Liver (tissue), 2 donors: ENCODE data around the gene YIPF2.

ENCODE experiments used
- ZBTB33 ChIP-seq: IDR thresholded peaks from 2 replicates; pipeline ENCODE4 v1.6.1; 2016; ENCODE audit warnings: antibody characterized with exemption
- TF ChIP-seq, protein P1 (sequence below): fragments of 150-350 bp; IDR thresholded peaks from 2 replicates; pipeline ENCODE4 v1.5.1; 2017; ENCODE audit warnings: improper control_type of control experiment, low read depth, low read length; ENCODE audit not compliant: missing input control
- donor health status: healthy.

- no peak for TF ChIP-seq ZBTB33
- TF ChIP-seq, protein P1, sequence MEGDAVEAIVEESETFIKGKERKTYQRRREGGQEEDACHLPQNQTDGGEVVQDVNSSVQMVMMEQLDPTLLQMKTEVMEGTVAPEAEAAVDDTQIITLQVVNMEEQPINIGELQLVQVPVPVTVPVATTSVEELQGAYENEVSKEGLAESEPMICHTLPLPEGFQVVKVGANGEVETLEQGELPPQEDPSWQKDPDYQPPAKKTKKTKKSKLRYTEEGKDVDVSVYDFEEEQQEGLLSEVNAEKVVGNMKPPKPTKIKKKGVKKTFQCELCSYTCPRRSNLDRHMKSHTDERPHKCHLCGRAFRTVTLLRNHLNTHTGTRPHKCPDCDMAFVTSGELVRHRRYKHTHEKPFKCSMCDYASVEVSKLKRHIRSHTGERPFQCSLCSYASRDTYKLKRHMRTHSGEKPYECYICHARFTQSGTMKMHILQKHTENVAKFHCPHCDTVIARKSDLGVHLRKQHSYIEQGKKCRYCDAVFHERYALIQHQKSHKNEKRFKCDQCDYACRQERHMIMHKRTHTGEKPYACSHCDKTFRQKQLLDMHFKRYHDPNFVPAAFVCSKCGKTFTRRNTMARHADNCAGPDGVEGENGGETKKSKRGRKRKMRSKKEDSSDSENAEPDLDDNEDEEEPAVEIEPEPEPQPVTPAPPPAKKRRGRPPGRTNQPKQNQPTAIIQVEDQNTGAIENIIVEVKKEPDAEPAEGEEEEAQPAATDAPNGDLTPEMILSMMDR = no peak
Measured at GRCh38 chr19:10945264-10945663, 16.8 kb upstream of the YIPF2 start.
